Measurements from ENCODE around the gene IQCM.

IQCM gene

DNA sequence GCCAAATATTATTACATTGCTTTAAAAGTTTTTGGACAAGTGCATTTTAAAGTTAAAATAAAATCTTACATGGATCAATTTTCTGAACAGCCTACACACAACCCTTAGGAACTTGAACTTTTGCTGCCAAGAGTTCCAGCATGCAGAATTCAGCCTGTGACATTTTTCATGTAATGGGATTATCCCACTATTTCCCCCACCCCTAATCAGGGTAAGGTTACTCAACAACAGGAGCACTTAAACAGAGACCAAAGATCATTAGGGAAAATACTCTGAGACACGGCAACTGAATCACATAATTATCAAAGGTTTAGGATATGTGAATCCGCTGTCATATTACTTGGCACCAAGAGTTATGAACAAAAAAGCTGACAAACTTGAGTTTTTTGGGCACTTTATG lies 47.2 kb downstream of the IQCM start:
- DNase-seq: no peak

DNA sequence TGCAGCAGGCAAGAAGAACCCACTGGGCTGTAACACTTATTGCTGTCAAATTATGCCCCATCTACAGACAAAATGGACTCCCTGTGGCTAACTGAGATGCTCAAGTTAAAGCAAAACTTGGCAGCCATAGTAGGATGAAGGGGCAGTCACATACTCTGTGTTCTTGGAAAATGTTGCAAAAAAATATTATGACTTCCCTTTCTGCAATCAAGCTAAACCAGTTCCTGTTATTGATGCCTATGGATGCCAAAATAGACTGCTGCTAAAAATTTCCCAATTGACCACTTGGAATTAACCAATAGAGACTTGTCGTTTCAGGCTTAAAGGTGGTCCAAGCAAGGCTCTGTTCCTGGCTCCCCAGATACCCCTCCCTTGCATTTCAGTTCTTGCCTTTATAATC lies 49.5 kb downstream of the IQCM start:
- no peak for DNase-seq

DNA sequence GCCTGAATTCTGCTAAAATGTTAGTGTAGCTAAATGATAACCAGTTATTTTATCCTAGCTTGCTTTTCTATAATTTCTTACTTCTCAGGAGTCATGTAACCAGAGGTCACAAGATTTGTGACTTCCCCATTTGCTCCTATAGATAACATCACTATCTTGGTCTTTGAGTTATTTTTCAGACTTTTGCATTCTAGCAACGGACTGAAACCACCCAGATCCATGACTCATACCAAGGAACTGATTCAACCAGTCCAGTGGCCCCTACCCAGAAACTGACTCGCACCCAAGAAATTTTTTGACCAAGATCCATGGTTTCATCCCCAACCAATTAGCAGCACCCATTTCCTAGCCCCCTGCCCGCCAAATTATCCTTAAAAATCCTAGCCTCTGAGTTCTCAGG lies 50.0 kb downstream of the IQCM start:
- no peak for DNase-seq

DNA sequence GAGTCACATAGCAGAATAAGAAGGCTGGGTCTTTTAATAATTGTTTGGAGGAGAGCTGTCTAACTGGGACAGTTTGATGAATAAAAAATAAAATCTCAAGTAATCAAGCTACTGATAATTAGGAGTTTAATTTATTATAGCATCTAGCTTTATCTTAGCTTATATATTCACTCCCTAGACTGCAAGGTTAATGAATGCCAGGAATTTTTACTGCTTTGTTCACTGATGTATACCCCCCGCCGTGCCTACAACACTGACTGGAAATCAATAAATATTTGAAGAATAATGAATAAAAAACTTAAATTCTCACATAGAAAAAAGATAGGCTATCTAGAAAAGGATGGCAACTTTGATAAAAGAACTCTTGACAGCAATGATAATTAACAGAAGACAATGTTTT lies 59.7 kb downstream of the IQCM start:
- DNase-seq: no peak

DNA sequence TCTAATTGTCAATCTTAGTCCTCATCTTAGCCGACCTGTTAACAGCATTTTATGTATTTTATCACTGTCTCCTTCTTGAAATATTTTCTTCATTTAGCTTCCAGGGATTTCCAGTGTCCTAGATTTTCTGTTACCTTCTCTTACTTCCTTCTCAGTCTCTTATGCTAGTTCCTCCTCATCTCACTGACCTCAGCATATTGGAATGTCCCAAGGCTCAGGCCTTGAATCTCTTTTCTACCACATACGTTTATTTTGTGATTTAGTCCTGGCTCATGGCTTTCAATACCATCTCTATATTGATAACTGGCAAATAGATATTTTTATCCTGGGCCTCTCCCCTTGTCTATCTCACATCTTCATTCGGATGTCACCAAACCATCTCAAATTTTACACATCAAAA lies 61.1 kb downstream of the IQCM start:
- no peak for DNase-seq

DNA sequence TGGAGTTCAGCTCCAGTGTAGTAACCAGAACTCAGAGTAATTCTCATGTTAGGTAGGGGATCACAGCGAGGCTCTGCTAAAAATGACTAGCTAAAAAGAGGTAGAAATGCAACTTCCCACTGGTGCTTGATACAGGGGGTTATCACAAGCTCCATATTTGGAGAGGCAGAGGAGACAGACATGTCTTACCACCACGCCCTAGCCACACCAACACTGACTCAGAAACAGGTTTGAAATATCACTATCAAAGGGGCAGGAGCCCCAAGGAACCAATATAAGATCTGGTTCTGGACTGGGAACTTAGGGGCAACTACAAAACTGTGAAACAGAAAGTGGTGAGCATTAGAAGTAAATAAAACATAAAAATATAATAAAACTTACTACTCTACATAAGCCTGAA lies 62.9 kb downstream of the IQCM start:
- no peak for DNase-seq

DNA sequence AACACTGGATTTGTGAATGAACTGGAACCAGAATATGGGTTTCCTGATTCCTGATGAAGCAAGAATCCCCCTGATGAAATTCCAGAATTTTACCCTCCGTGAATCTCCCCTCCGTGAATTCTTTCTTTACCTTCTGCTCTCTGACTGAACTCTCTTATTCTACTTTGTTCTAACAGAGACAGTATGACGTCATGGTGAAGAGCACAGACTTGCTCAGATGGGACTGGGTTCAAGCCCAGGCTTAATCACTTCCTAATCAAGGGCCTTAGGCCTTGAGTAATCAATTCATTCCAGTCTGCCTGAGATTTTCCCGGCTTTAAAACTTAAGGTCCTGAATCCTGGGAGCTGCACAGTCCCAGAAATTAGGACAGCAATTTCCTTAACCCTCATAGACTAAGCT lies 64.5 kb downstream of the IQCM start:
- no peak for DNase-seq

DNA sequence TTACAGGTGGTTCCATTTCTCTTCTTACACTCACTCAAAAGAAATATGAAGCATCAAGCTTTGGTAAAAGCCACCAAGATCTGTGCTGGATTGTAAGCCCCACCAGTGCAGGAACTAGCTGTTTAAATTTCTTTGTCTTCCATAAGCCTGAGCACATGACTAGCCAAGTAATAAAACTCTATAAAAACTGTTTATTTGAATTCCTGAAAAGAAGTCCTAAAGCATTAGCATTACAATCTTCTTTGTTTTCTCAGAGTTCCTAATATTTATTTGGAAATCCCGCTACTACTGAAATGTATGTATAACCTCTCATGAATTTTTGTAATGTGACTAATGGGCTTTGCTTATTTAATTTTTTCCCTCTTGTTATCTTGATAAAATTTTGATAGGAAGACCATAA lies 65.9 kb downstream of the IQCM start:
- no peak for DNase-seq

DNA sequence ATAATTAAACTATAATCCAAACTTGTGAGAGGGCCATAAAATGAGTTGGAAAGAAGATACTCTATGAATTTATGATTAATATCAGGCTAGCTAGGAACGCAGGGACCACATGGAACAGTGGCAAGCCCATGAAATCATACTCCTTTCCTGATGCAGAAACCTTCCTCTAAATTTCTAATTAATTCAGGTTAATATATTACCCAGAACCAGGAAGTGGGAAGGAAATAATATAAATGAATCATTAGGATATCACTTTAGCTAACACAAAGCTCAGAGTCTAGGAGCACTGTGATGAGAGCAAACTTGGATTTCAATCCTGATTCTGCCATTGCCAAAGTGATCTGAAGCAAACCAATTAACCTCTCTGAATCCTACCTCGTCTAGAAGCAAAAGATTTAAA lies 68.0 kb downstream of the IQCM start:
- no peak for DNase-seq

DNA sequence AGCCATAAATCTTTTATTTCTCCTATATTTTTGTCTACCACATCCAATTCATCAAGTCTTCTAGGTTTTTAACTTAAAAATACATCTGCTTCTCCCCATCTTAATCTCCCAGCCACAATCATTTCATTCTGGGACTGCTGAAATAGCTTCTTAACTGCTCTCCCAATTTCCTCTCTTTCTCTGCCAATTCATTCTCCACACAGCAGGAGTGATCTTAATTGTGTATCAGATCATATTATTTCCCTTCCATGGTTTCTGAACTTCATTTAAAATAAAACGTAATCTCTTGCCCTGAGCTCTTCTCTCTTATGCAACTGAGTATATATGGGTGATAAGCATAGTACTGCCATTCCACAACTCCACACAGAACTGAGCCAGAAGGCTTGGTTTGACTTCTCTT lies 69.4 kb downstream of the IQCM start:
- no peak for DNase-seq

DNA sequence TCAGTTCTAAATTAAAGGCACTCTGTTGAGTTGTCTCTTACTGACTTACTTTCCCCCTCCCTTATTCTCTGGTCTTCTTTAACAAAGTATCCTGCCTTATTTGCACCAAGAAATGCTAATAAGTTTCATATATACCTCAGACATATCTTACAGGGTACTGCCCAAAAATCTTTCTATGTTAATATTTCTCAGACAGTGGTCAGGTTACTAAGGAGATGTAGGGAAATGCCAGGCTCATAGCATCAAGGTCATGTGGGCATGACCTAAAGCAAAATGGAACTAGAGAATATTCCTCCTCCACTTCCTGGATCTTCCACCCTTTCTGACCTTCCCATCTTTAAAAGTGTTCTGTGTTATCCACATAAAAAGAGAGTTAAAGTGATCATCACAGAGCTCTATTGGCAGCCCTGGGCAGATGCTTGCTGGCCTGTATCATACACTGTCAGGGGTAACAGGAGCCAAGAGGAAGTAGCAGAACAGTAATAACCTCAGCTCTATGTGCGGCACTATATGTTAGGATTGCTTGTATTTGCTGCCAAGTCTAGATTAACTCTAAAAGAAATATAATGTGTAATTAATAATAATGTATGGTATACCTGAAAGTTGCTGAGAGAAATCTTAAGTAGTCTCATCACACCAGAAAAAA lies 74.3 kb downstream of the IQCM start:
- DNase-seq: no peak

DNA sequence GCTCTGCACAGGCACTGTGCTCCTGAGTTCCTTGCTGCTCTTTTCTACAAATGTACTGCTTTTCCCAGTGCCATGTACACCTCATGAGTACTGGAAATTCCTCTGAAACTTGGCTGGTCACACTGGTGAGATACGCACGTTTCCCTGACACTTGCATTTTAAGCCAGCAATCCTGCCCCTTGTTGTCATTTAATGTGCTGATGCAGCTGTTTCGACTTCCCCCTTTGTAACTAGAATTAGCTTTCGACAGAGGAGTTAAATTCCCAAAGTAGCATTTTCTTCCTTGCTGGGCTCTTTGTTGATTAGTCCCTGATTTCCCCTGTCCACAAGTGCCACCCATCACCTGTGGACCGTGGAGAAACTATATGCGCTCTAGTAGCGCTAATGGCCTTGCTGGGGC lies 77.5 kb downstream of the IQCM start:
- DNase-seq: no peak

DNA sequence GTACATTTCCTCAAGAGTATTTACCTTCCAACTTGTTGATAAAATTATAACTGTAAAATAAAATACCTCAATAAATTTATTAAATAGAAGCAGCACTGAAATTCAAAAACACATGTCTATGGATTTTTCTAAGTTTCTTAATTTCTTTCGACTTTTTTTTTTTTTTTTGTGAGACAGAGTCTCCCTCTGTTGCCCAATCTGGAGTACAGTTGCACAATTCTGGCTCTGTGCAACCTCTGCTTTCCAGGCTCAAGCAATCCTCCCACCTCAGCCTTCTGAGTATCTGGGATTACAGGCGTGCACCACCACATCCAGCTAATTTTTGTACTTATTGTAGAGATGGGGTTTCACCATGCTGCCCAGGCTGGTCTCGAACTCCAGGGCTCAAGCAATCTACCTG lies 79.8 kb downstream of the IQCM start:
- no peak for DNase-seq

DNA sequence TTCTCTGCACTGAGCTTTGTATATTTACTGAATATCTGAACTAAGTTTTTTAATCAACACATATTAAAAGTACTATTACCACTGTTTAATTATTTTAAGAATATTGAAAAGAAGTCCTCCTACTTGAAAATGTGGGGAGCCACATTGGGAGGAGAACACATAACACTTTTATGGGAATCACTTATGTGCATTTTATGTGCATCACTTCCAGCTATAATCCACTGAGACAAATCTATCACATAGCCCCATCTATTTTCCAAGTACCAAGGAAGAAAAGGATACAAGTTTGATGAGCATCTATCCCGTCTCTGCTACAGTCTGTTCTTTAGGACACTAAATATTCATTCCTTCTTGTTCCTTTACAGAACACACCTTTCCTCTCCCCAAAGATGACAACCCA lies 87.2 kb downstream of the IQCM start:
- DNase-seq: no peak

DNA sequence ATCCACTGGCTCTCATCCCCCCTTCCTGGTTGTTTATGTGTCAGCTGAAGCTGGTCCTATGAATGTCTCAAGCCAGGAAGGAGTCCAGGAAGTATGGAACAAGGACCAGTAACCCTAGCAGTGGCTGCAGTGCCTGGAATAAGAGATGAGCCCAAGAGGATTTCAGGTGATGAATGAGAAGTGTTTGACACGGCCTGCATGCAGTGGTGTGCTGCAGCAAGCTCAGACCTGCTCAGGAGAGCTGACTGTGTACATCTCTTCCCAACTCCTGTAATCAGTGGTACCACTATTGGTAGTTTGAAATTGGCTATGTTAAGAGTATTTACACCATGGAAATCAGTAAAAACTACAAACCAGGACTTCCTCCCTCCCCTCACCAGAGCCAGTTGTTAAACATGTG lies 88.0 kb downstream of the IQCM start:
- no peak for DNase-seq

DNA sequence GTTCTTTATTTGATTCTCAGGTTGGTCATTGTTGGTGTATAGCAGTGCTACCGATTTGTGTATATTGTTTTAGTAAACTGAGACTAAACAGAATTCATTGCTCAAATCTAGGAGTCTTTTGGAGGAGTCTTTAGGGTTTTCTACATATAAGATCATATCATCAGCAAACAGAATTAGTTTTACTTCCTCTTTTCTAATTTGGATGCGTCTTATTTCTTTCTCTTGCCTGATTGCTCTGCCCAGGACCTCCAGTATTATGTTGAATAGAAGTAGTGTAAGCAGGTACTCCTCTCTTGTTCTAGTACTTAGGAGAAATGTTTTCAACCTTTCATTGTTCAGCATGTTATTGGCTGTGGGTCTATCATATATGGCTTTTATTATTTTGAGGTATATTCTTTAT lies 92.6 kb downstream of the IQCM start:
- no peak for DNase-seq

DNA sequence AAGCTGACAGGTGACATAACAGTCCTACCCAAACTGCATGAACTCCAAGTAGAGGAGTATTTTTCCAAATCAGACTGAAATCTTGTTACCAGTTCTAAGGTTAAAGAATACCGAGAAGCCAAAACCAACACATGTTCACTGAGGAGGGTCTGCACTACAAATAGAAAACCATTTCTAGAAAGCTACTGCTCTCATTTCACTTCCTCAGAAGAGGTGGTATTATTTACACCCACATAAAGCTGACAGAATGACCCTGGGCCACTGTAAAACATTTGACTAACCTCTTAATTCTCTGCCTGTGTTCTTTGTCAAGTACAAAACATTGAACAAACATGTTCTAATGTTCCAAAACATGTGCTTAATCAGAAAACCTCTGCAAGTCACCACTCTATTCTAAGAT lies 95.8 kb downstream of the IQCM start:
- no peak for DNase-seq

DNA sequence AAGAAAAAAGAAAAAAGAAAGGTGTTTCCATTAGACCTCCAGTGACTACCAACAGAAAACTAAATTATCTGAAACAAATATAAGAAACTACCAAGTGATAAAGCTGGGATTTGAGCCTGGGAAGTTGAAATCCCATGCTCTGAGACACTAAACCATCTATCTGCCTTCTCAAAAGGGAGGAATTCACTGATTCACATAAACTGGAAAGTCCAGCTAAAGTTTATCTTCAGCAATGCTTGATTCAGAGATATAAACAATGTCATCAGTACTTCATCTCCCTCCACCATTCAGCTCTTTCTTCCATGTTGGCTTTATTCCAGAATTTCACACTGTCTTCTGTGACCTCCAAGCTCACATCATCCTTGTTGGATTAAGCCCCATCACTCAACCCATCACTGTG lies 96.3 kb downstream of the IQCM start:
- no peak for DNase-seq

DNA sequence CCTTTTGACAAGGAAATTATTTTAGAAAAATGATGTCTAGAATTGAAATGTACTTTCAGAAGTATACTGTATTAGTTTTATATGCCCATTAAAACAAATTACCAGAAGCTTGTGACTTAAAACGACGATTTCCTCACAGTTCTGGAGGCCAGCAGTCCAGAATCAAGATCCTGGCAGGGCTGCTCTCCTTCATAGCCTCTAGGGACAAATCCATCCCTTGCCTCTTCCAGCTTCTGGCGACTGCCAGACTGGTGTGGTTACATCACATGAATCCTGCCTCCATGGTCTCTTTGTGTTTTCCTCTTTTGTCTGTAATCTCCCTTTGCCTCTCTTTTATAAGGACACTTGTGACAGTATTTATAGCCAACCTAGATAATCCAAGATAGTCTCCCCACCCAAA lies 97.1 kb downstream of the IQCM start:
- no peak for DNase-seq

DNA sequence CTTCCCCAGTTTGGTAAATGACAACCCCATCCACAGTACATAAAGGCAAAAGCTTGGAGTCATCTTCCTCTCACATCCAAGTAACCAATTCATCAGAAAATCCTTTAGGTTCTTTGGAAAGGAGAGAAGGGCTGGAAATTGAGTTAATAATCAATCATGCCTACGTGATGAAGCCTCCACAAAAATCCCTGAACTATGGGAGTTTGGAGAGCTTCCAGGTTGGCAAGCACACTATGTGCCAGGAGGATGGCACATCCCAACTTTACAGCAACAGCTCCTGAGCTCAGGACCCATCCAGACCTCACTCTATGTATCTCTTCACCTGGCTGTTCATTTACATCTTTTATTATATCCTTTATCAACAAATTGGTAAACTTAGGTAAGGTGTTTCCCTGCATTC lies 98.9 kb downstream of the IQCM start:
- DNase-seq: no peak

DNA sequence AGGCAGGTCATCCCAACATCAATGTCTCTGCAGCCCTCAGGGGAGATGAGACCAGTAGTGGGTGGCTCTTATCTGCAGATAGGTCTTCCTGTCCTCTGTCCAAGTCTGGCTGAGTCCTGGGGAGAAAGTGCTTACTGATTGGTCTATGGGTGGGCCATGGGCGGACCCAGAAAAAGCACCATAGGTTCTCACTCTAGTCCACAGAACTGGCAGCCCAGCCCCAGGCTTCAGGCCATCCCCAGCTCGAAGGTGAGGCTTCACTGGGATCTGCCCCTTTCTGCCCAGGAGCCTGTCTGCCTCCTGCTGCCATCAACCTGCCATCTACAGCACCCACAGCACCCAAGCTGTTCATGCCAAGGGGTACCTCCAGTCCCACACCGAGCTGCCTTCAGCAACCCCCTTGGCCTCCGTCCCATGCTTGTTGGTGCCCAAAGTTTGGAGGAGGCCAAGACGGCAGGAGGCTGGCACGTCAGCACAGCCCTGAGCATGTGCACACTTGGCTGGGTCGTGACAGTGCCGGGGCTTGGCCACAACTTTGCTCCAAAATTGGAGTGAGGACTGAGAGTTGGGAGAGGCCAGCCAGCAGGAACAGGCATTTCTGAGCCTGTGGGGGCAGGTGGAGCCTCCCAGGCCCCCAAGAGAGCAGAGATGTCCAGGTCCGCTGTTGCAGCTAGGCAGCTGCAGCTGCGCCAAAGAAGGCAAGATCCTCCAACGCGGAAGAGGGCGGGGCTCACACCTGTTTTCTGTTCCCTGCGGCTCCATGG lies 99.6 kb downstream of the IQCM start:
- DNase-seq: no peak

DNA sequence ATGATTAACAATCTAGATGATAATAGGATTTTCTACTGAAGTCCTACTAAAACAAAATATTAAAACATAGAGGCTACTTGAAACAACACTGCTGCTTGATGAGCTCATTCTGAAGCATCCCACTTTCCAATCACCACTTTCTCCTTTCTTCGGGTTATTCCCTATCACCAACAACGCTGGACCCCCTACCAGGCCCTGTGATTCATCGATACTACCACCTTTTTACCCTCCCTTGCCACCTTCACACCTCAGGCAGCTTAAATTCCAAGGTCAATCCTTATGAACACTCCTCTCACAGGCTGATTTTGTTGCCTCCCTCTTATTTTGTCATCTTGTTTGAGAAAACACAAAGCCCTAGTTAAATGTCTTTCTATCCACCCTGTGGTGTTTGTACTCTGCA lies 102.6 kb downstream of the IQCM start:
- DNase-seq: no peak

DNA sequence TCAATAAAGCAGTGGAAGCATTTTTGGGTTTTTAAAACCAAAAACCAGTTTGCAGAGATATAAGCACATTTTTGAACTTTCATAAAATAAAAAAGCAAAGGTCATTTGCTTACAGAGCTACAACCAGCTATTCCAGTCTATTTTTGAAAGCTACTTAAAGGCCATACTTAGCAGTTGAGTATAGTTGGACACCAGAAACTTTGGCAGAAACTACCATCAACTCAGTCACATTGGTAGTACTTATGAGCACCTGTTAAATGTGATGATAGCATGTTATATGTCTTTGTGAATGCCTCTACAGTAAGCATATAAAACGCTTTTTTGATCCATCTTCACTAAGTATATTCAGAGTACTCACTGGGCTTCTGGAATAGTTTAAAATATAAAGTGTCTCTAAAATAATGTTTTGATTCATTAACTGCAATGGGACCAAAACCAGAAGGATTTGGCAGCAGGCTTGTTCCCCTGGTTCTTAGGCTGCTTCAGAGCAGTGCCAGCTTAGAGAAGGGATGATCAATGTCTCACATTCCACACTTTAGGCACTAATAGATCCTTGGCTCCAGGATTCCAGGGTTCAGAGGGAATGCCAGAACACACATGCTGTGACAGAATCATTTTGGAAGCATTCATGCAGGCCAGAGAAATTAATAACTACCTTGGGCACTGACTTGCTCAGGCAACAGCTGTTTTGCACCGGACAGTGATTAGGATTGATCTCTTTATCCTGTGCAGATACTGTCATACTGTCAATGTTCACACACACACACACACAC lies 103.9 kb downstream of the IQCM start:
- DNase-seq: no peak

DNA sequence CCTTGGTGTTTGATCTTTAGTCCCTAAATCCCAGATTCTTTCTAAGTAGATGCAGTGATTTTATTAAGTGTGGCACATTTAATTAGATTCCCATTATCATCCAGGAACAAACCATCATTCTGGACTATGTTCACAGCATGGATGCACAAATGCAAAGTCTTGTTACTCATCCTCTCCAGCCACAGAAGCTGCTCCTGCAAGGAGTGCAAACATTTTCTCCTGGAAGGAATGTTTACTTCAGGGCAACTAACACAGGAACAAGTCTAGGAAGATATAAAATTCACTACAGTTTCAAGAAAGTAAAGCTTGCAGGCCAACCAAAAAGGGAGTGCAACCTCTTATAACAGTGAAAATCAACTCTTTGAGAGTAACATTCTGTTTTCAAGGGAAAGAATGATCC lies 106.0 kb downstream of the IQCM start:
- DNase-seq: no peak

All from NCI-H1436 treated with DMSO at 0.1 percent for 48 hours (cell line).